Trophoblast cell (in vitro differentiated cells and primary cell): ENCODE data around the gene NHS.

ENCODE experiments used
- DNase-seq, 2 donors: peaks; one replicate each; pipeline ENCODE4 v3.0.0-alpha.2; 2016
- H2AFZ ChIP-seq: 2 replicates; pipeline ENCODE4 v1.6.1; 2013; ENCODE audit warnings: low read length, moderate library complexity, mild to moderate bottlenecking; ENCODE audit not compliant: insufficient read depth, poor library complexity
- H2AK5ac ChIP-seq: 2 replicates; pipeline ENCODE4 v1.6.1; 2013; ENCODE audit warnings: mild to moderate bottlenecking, low read length
- H2BK120ac ChIP-seq: 2 replicates; pipeline ENCODE4 v1.6.1; 2013; ENCODE audit warnings: low read length, mild to moderate bottlenecking, moderate library complexity; ENCODE audit not compliant: insufficient read depth, poor library complexity
- H2BK12ac ChIP-seq: 2 replicates; pipeline ENCODE4 v1.6.1; 2013; ENCODE audit warnings: mild to moderate bottlenecking, low read length, moderate library complexity
- H2BK5ac ChIP-seq: 2 replicates; pipeline ENCODE4 v1.6.1; 2013; ENCODE audit warnings: low read length, low read depth, moderate library complexity, mild to moderate bottlenecking; ENCODE audit not compliant: poor library complexity
- H3K14ac ChIP-seq: 2 replicates; pipeline ENCODE4 v1.6.1; 2013; ENCODE audit warnings: mild to moderate bottlenecking, low read length
- H3K18ac ChIP-seq: 2 replicates; pipeline ENCODE4 v1.6.1; 2013; ENCODE audit warnings: mild to moderate bottlenecking, low read length
- H3K23ac ChIP-seq: 2 replicates; pipeline ENCODE4 v1.6.1; 2013; ENCODE audit warnings: low read length
- H3K27ac ChIP-seq: 2 replicates; pipeline ENCODE4 v1.5.1; 2013; ENCODE audit warnings: low read depth, mild to moderate bottlenecking, inconsistent platforms, low read length, moderate library complexity
- H3K27me3 ChIP-seq: 2 replicates; pipeline ENCODE4 v1.6.1; 2013; ENCODE audit warnings: inconsistent platforms, mild to moderate bottlenecking, low read length, moderate library complexity; ENCODE audit not compliant: insufficient read depth
- H3K36me3 ChIP-seq, 2 experiments: 1 replicate in 1 of 2; 2 replicates in 1 of 2; pipeline ENCODE4 v1.6.1; 2013; ENCODE audit warnings: low read length in 2 of 2, mild to moderate bottlenecking in 2 of 2, moderate library complexity in 1 of 2; ENCODE audit not compliant: insufficient read depth in 2 of 2, control insufficient read depth in 1 of 2
- H3K4ac ChIP-seq: 2 replicates; pipeline ENCODE4 v1.6.1; 2013; ENCODE audit warnings: low read depth, mild to moderate bottlenecking, low read length, moderate library complexity
- H3K4me1 ChIP-seq, 2 experiments: 1 replicate in 1 of 2; 2 replicates in 1 of 2; pipeline ENCODE4 v1.6.1; 2013; ENCODE audit warnings: low read length in 2 of 2, mild to moderate bottlenecking in 2 of 2, moderate library complexity in 1 of 2; ENCODE audit not compliant: insufficient read depth in 2 of 2, control insufficient read depth in 1 of 2
- H3K4me2 ChIP-seq: 2 replicates; pipeline ENCODE4 v1.6.1; 2013; ENCODE audit warnings: inconsistent platforms, mild to moderate bottlenecking, low read length, moderate library complexity
- H3K4me3 ChIP-seq: 2 replicates; pipeline ENCODE4 v1.5.1; 2013; ENCODE audit warnings: mild to moderate bottlenecking, low read depth, low read length, inconsistent platforms
- H3K79me1 ChIP-seq: one replicate; pipeline ENCODE4 v1.6.1; 2013; ENCODE audit warnings: low read length
- H3K79me2 ChIP-seq: 2 replicates; pipeline ENCODE4 v1.6.1; 2013; ENCODE audit warnings: low read length, mild to moderate bottlenecking; ENCODE audit not compliant: control insufficient read depth, insufficient read depth, poor library complexity
- H3K9ac ChIP-seq: 2 replicates; pipeline ENCODE4 v1.6.1; 2013; ENCODE audit warnings: mild to moderate bottlenecking, low read length
- H3K9me3 ChIP-seq: 2 replicates; pipeline ENCODE4 v1.6.1; 2013; ENCODE audit warnings: low read depth, mild to moderate bottlenecking, control low read depth, inconsistent platforms, low read length; ENCODE audit not compliant: insufficient read depth
- H4K12ac ChIP-seq: 2 replicates; pipeline ENCODE4 v1.6.1; 2013; ENCODE audit warnings: low read depth, mild to moderate bottlenecking, low read length, moderate library complexity
- H4K8ac ChIP-seq: 2 replicates; pipeline ENCODE4 v1.6.1; 2013; ENCODE audit warnings: low read depth, mild to moderate bottlenecking, low read length, moderate library complexity
- H4K91ac ChIP-seq: one replicate; pipeline ENCODE4 v1.6.1; 2013; ENCODE audit warnings: low read depth, mild to moderate bottlenecking, low read length, moderate library complexity
- WGBS: extraction: QIAGEN DNeasy Blood & Tissue Kit; methylation state at CpG from one replicate; pipeline ENCODE4 v1.1.7; 2013; ENCODE audit warnings: missing lambda C conversion rate; ENCODE audit not compliant: insufficient read length, insufficient coverage; ENCODE audit errors: extremely low coverage; 5-methylcytosine and 5-hydroxymethylcytosine counted together

Gene NHS

GRCh38 chrX:17747692-17748091 lies 372.7 kb downstream of the NHS start:
- no peak overlapping the region for H3K9ac ChIP-seq
- H2AK5ac ChIP-seq, result no peak overlapping the region
- H3K23ac ChIP-seq, result no peak overlapping the region
- H3K18ac ChIP-seq, result no peak overlapping the region
- no peaks in the 10 kb centered on the region for H3K79me2 ChIP-seq
- WGBS, result no CpG with 5 or more reads among the region's 5 CpGs
- H3K4me1 ChIP-seq, result no peaks in the 10 kb centered on the region
- H3K27ac ChIP-seq, result no peak overlapping the region
- peaks cover 0 to 3% of the 10 kb centered on the region in 2 experiments for H3K36me3 ChIP-seq
- H3K27me3 ChIP-seq, result no peaks in the 10 kb centered on the region
- no peak overlapping the region for H3K4me3 ChIP-seq
- H4K91ac ChIP-seq, result no peak overlapping the region
- H3K9me3 ChIP-seq, result no peaks in the 10 kb centered on the region
- H3K14ac ChIP-seq, result no peak overlapping the region
- H3K79me1 ChIP-seq, result no peaks in the 10 kb centered on the region
- H2AFZ ChIP-seq, result no peak overlapping the region
- no peak overlapping the region for H2BK12ac ChIP-seq
- H4K12ac ChIP-seq, result no peak overlapping the region
- no peak for DNase-seq
- no peak overlapping the region for H2BK120ac ChIP-seq
- no peak overlapping the region for H4K8ac ChIP-seq
- H3K4ac ChIP-seq, result no peak overlapping the region
- no peak overlapping the region for H2BK5ac ChIP-seq
- H3K4me2 ChIP-seq, result no peak overlapping the region

- H3K9me3 ChIP-seq, result no peaks in the 10 kb centered on the region
- no peak overlapping the region for H3K18ac ChIP-seq
- no peak overlapping the region for H2BK120ac ChIP-seq
- H4K91ac ChIP-seq, result no peak overlapping the region
- no peaks in the 10 kb centered on the region for H3K4me1 ChIP-seq
- H3K27me3 ChIP-seq, result no peaks in the 10 kb centered on the region
- H2AFZ ChIP-seq, result no peak overlapping the region
- H3K9ac ChIP-seq, result no peak overlapping the region
- H3K36me3 ChIP-seq, result peaks cover 0 to 3% of the 10 kb centered on the region in 2 experiments
- H3K4me3 ChIP-seq, result no peak overlapping the region
- H4K12ac ChIP-seq, result no peak overlapping the region
- no peaks in the 10 kb centered on the region for H3K79me2 ChIP-seq
- no peak overlapping the region for H3K27ac ChIP-seq
- no peak overlapping the region for H2AK5ac ChIP-seq
- no peak for DNase-seq
- H3K4ac ChIP-seq, result no peak overlapping the region
- H2BK12ac ChIP-seq, result no peak overlapping the region
- H3K14ac ChIP-seq, result no peak overlapping the region
- H3K23ac ChIP-seq, result no peak overlapping the region
- H4K8ac ChIP-seq, result no peak overlapping the region
- no CpG with 5 or more reads among the region's 5 CpGs for WGBS
- H3K4me2 ChIP-seq, result no peak overlapping the region
- no peak overlapping the region for H2BK5ac ChIP-seq
- no peaks in the 10 kb centered on the region for H3K79me1 ChIP-seq
Observed at GRCh38 chrX:17748684-17749083, 373.7 kb downstream of the NHS start.

- peaks cover 0 to 3% of the 10 kb centered on the region in 2 experiments for H3K36me3 ChIP-seq
- no peak overlapping the region for H4K12ac ChIP-seq
- H2BK120ac ChIP-seq, result no peak overlapping the region
- H3K27me3 ChIP-seq, result no peaks in the 10 kb centered on the region
- H3K14ac ChIP-seq, result no peak overlapping the region
- H3K79me1 ChIP-seq, result no peaks in the 10 kb centered on the region
- WGBS, result no CpG with 5 or more reads among the region's 3 CpGs
- no peak overlapping the region for H2BK12ac ChIP-seq
- H3K18ac ChIP-seq, result no peak overlapping the region
- H2AK5ac ChIP-seq, result no peak overlapping the region
- H3K9me3 ChIP-seq, result no peaks in the 10 kb centered on the region
- H2BK5ac ChIP-seq, result no peak overlapping the region
- H3K4ac ChIP-seq, result no peak overlapping the region
- H4K8ac ChIP-seq, result no peak overlapping the region
- no peak overlapping the region for H3K27ac ChIP-seq
- no peak overlapping the region for H2AFZ ChIP-seq
- no peaks in the 10 kb centered on the region for H3K79me2 ChIP-seq
- DNase-seq, result no peak
- no peak overlapping the region for H3K9ac ChIP-seq
- no peak overlapping the region for H3K4me2 ChIP-seq
- H3K4me3 ChIP-seq, result no peak overlapping the region
- no peaks in the 10 kb centered on the region for H3K4me1 ChIP-seq
- H3K23ac ChIP-seq, result no peak overlapping the region
- no peak overlapping the region for H4K91ac ChIP-seq
Observed at GRCh38 chrX:17750436-17750835, 375.4 kb downstream of the NHS start.

- H3K18ac ChIP-seq, result no peak overlapping the region
- no peak for DNase-seq
- H4K91ac ChIP-seq, result no peak overlapping the region
- H2AK5ac ChIP-seq, result no peak overlapping the region
- no peak overlapping the region for H2BK120ac ChIP-seq
- H3K79me1 ChIP-seq, result no peaks in the 10 kb centered on the region
- H3K4ac ChIP-seq, result no peak overlapping the region
- H3K27ac ChIP-seq, result no peak overlapping the region
- H2BK12ac ChIP-seq, result no peak overlapping the region
- no peak overlapping the region for H3K23ac ChIP-seq
- H2BK5ac ChIP-seq, result no peak overlapping the region
- H2AFZ ChIP-seq, result no peak overlapping the region
- no peaks in the 10 kb centered on the region for H3K79me2 ChIP-seq
- no peaks in the 10 kb centered on the region for H3K27me3 ChIP-seq
- H3K9me3 ChIP-seq, result no peaks in the 10 kb centered on the region
- no peaks in the 10 kb centered on the region for H3K36me3 ChIP-seq
- no peak overlapping the region for H3K4me2 ChIP-seq
- no peaks in the 10 kb centered on the region for H3K4me1 ChIP-seq
- H4K8ac ChIP-seq, result no peak overlapping the region
- H4K12ac ChIP-seq, result no peak overlapping the region
- no peak overlapping the region for H3K9ac ChIP-seq
- no peak overlapping the region for H3K4me3 ChIP-seq
- H3K14ac ChIP-seq, result no peak overlapping the region
- no CpG with 5 or more reads among the region's 2 CpGs for WGBS
Observed at GRCh38 chrX:17758382-17758781, 383.4 kb downstream of the NHS start.
